GM23338 (cell line): Measurements from ENCODE around the gene PPDPF. TPM values are rescaled to one million over a fixed set of nuclear protein-coding genes. Genes with fewer than 3 reads are reported as not detected.

Experiments used
- ATAC-seq: fragments of 200-7000 bp; cut with Tn5 transposase; 3 replicates; pipeline ENCODE4 v1.9.1; 2020
- DNase-seq: peaks from one replicate; pipeline ENCODE4 v3.0.0-alpha.2; 2015; ENCODE audit warnings: low spot score
- H2AFZ ChIP-seq: fragments of 200-600 bp; sonication (generic); 2 replicates; pipeline ENCODE4 v1.8.0; 2016; ENCODE audit warnings: antibody characterized with exemption, mild to moderate bottlenecking, moderate library complexity
- H3F3A ChIP-seq: fragments of 200-600 bp; sonication (generic); replicated peaks from 2 replicates; pipeline ENCODE4 v1.8.0; 2017; ENCODE audit warnings: antibody characterized with exemption, mixed run types, low read depth
- H3K27ac ChIP-seq: fragments of 200-600 bp; sonication (generic); 2 replicates; pipeline ENCODE4 v1.6.1; 2016; ENCODE audit warnings: low read depth
- H3K27me3 ChIP-seq: fragments of 200-600 bp; sonication (generic); 2 replicates; pipeline ENCODE4 v1.8.0; 2016; ENCODE audit warnings: mild to moderate bottlenecking, mixed run types, moderate library complexity; ENCODE audit not compliant: insufficient read depth
- H3K36me3 ChIP-seq: fragments of 200-600 bp; sonication (generic); 2 replicates; pipeline ENCODE4 v1.8.0; 2016; ENCODE audit warnings: mild to moderate bottlenecking; ENCODE audit not compliant: insufficient read depth
- H3K4me1 ChIP-seq: fragments of 200-600 bp; sonication (generic); 2 replicates; pipeline ENCODE4 v1.8.0; 2016; ENCODE audit warnings: mild to moderate bottlenecking, moderate library complexity; ENCODE audit not compliant: insufficient read depth
- H3K4me2 ChIP-seq: fragments of 200-600 bp; sonication (generic); 2 replicates; pipeline ENCODE4 v1.7.1; 2017; ENCODE audit warnings: mixed run types
- H3K4me3 ChIP-seq: fragments of 200-600 bp; sonication (generic); 2 replicates; pipeline ENCODE4 v1.6.1; 2016; ENCODE audit warnings: mixed run types
- H3K79me2 ChIP-seq: fragments of 200-600 bp; sonication (generic); replicated peaks from 2 replicates; pipeline ENCODE4 v1.8.0; 2017; ENCODE audit warnings: mild to moderate bottlenecking; ENCODE audit not compliant: insufficient read depth
- H3K9me2 ChIP-seq: fragments of 200-600 bp; sonication (generic); 2 replicates; pipeline ENCODE4 v1.8.0; 2017; ENCODE audit not compliant: insufficient read depth
- H4K20me1 ChIP-seq: fragments of 200-600 bp; sonication (generic); replicated peaks from 2 replicates; pipeline ENCODE4 v1.8.0; 2017; ENCODE audit warnings: mild to moderate bottlenecking; ENCODE audit not compliant: insufficient read depth
- H3K27ac Mint-ChIP-seq: 2 replicates; pipeline ENCODE4 v1.8.0; 2020; ENCODE audit warnings: inconsistent platforms, mild to moderate bottlenecking, moderate library complexity, mixed read lengths
- H3K27me3 Mint-ChIP-seq: 3 replicates; pipeline ENCODE4 v1.8.0; 2022; ENCODE audit warnings: low read depth, mild to moderate bottlenecking, moderate library complexity, mixed read lengths, inconsistent platforms; ENCODE audit not compliant: insufficient read depth, poor library complexity
- H3K36me3 Mint-ChIP-seq: 3 replicates; pipeline ENCODE4 v1.8.0; 2021; ENCODE audit warnings: low read depth, mild to moderate bottlenecking, inconsistent platforms, moderate library complexity, mixed read lengths
- H3K4me1 Mint-ChIP-seq: 3 replicates; pipeline ENCODE4 v1.8.0; 2020; ENCODE audit warnings: mild to moderate bottlenecking, inconsistent platforms, mixed read lengths
- H3K4me3 Mint-ChIP-seq: 3 replicates; pipeline ENCODE4 v1.8.0; 2021; ENCODE audit warnings: moderate library complexity, mild to moderate bottlenecking, inconsistent platforms, mixed read lengths
- H3K9me3 Mint-ChIP-seq: 3 replicates; pipeline ENCODE4 v1.8.0; 2020; ENCODE audit warnings: moderate library complexity, mild to moderate bottlenecking, inconsistent platforms, mixed read lengths
- CREB1 ChIP-seq: fragments of 250-450 bp; sonication (Bioruptor Pico); IDR thresholded peaks from 2 replicates; pipeline ENCODE4 v1.5.0; 2020; ENCODE audit warnings: low read depth, mild to moderate bottlenecking, moderate library complexity
- EZH2 ChIP-seq: fragments of 200-600 bp; sonication (generic); IDR thresholded peaks from one replicate; pipeline ENCODE4 v1.8.0; 2017; ENCODE audit warnings: antibody characterized with exemption, mild to moderate bottlenecking, low read depth; ENCODE audit not compliant: unreplicated experiment
- EZH2phosphoT487 ChIP-seq: fragments of 200-600 bp; sonication (generic); IDR thresholded peaks from one replicate; pipeline ENCODE4 v1.8.1; 2018; ENCODE audit warnings: antibody characterized with exemption; ENCODE audit not compliant: unreplicated experiment
- JUNB ChIP-seq: IDR thresholded peaks from one replicate; pipeline ENCODE4 v1.6.1; 2016; ENCODE audit warnings: antibody characterized with exemption; ENCODE audit not compliant: unreplicated experiment
- NANOG ChIP-seq: IDR thresholded peaks from 2 replicates; pipeline ENCODE4 v1.6.1; 2016; ENCODE audit warnings: antibody characterized with exemption, borderline replicate concordance
- POLR2AphosphoS5 ChIP-seq: IDR thresholded peaks from 2 replicates; pipeline ENCODE4 v1.6.1; 2016; ENCODE audit warnings: antibody characterized with exemption, low read depth
- STAT1 ChIP-seq: IDR thresholded peaks from one replicate; pipeline ENCODE4 v1.6.1; 2016; ENCODE audit warnings: antibody characterized with exemption; ENCODE audit not compliant: unreplicated experiment
- ZNF114 ChIP-seq: fragments of 250-450 bp; sonication (Bioruptor Pico); IDR thresholded peaks from 2 replicates; pipeline ENCODE4 v1.5.0; 2020; ENCODE audit warnings: mild to moderate bottlenecking, moderate library complexity
- ZNF331 ChIP-seq: fragments of 250-450 bp; sonication (Bioruptor Pico); IDR thresholded peaks from 2 replicates; pipeline ENCODE4 v1.5.0; 2020; ENCODE audit warnings: low read depth, mild to moderate bottlenecking, moderate library complexity
- polyA plus RNA-seq: library from polyadenylated mRNA; unstranded; fragments of >200 nt; fragmentation: Nextera tagmentation; extraction: Ambion mirVana; gene quantifications from 2 replicates; pipeline ENCODE4 v1.2.1, GENCODE V29; 2016
- total RNA-seq: library from RNA; depleted of rRNA; stranded (reverse); fragments of >200 nt; shearing (Covaris generic); gene quantifications from 2 replicates; pipeline ENCODE4 v1.2.3, GENCODE V29; 2014
- TF ChIP-seq, protein P1 (sequence below), 2 experiments: fragments of 200-600 bp in 1 of 2; sonication (generic) in 1 of 2; conservative IDR thresholded peaks; 2 replicates each; pipeline versions ENCODE4 v1.5.1 to v1.6.1; 2016 to 2017; ENCODE audit warnings: antibody characterized with exemption in 2 of 2, low read depth in 2 of 2, mild to moderate bottlenecking in 2 of 2, moderate library complexity in 1 of 2
- TF ChIP-seq, protein P2 (sequence below): fragments of 250-450 bp; sonication (Bioruptor Pico); IDR thresholded peaks from 2 replicates; pipeline ENCODE4 v1.5.0; 2020; ENCODE audit warnings: mild to moderate bottlenecking, moderate library complexity
- TF ChIP-seq, protein P3 (sequence below): IDR thresholded peaks from one replicate; pipeline ENCODE4 v1.6.1; 2018; ENCODE audit warnings: antibody characterized with exemption; ENCODE audit not compliant: unreplicated experiment
- TF ChIP-seq, protein P4 (sequence below): IDR thresholded peaks from 2 replicates; pipeline ENCODE4 v1.6.1; 2016; ENCODE audit warnings: antibody characterized with exemption

Gene PPDPF
- total and polyA plus RNA-seq, 2 experiments from 2014 or later = 83.9 to 141 TPM

DNA sequence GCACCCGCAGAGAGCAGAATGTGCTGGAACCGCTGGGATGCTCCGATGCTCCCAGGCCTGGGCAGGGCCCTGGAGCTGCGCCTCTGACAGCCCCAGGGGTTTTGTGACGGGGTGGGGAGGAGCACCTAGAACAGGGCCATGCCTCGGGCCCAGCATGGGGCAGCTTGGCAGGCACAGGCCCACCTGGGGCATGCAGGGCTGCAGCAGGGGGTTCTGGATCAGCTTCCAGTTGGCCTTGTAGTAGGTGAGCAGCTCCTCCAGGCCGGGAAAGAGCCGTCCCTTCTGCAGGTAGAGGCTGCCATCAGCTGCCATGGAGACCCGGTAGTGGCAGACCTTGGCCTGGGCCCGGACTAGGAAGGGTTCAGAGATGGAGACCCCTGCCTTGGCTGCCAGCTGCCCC, 22.6 kb downstream of the PPDPF start:
- ATAC-seq (no peak), DNase-seq (no peak)
- Histone ChIP-seq H3K4me1 (0 out of 2 replicates have a peak, but pooled peaks cover 4% of the 10 kb centered on the region), H3K9me2 (no peaks in the 10 kb centered on the region), H3K79me2 (no peaks in the 10 kb centered on the region), H3K27me3 (no peaks in the 10 kb centered on the region), H3F3A (no peaks in the 10 kb centered on the region), H3K27ac (no peak overlapping the region), H3K4me2 (no peak overlapping the region), H4K20me1 (no peaks in the 10 kb centered on the region), H3K4me3 (no peak overlapping the region), H2AFZ (no peak overlapping the region), H3K36me3 (no peaks in the 10 kb centered on the region)
- peaks cover 6% of the 10 kb centered on the region; the same call in 1 of the 3 replicates for H3K4me1 Mint-ChIP-seq
- H3K27me3 Mint-ChIP-seq = peaks cover 9% of the 10 kb centered on the region
- peaks cover 4% of the 10 kb centered on the region; the same call in 1 of the 3 replicates for H3K36me3 Mint-ChIP-seq
- no peaks in the 10 kb centered on the region; the same call in 2 of the 3 replicates for H3K9me3 Mint-ChIP-seq
- no peak overlapping the region for H3K4me3 Mint-ChIP-seq
- no peak overlapping the region for H3K27ac Mint-ChIP-seq
- TF ChIP-seq NANOG = no peak
- TF ChIP-seq, protein P1, sequence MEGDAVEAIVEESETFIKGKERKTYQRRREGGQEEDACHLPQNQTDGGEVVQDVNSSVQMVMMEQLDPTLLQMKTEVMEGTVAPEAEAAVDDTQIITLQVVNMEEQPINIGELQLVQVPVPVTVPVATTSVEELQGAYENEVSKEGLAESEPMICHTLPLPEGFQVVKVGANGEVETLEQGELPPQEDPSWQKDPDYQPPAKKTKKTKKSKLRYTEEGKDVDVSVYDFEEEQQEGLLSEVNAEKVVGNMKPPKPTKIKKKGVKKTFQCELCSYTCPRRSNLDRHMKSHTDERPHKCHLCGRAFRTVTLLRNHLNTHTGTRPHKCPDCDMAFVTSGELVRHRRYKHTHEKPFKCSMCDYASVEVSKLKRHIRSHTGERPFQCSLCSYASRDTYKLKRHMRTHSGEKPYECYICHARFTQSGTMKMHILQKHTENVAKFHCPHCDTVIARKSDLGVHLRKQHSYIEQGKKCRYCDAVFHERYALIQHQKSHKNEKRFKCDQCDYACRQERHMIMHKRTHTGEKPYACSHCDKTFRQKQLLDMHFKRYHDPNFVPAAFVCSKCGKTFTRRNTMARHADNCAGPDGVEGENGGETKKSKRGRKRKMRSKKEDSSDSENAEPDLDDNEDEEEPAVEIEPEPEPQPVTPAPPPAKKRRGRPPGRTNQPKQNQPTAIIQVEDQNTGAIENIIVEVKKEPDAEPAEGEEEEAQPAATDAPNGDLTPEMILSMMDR (conservative IDR thresholded peaks at IDR 0.05; ENCODE audit: low read depth in 2 of 2) = no peak
- TF ChIP-seq CREB1 (CRISPR knock-in tag) = no peak
- TF ChIP-seq ZNF114 (CRISPR knock-in tag) = no peak
- TF ChIP-seq, protein P2, sequence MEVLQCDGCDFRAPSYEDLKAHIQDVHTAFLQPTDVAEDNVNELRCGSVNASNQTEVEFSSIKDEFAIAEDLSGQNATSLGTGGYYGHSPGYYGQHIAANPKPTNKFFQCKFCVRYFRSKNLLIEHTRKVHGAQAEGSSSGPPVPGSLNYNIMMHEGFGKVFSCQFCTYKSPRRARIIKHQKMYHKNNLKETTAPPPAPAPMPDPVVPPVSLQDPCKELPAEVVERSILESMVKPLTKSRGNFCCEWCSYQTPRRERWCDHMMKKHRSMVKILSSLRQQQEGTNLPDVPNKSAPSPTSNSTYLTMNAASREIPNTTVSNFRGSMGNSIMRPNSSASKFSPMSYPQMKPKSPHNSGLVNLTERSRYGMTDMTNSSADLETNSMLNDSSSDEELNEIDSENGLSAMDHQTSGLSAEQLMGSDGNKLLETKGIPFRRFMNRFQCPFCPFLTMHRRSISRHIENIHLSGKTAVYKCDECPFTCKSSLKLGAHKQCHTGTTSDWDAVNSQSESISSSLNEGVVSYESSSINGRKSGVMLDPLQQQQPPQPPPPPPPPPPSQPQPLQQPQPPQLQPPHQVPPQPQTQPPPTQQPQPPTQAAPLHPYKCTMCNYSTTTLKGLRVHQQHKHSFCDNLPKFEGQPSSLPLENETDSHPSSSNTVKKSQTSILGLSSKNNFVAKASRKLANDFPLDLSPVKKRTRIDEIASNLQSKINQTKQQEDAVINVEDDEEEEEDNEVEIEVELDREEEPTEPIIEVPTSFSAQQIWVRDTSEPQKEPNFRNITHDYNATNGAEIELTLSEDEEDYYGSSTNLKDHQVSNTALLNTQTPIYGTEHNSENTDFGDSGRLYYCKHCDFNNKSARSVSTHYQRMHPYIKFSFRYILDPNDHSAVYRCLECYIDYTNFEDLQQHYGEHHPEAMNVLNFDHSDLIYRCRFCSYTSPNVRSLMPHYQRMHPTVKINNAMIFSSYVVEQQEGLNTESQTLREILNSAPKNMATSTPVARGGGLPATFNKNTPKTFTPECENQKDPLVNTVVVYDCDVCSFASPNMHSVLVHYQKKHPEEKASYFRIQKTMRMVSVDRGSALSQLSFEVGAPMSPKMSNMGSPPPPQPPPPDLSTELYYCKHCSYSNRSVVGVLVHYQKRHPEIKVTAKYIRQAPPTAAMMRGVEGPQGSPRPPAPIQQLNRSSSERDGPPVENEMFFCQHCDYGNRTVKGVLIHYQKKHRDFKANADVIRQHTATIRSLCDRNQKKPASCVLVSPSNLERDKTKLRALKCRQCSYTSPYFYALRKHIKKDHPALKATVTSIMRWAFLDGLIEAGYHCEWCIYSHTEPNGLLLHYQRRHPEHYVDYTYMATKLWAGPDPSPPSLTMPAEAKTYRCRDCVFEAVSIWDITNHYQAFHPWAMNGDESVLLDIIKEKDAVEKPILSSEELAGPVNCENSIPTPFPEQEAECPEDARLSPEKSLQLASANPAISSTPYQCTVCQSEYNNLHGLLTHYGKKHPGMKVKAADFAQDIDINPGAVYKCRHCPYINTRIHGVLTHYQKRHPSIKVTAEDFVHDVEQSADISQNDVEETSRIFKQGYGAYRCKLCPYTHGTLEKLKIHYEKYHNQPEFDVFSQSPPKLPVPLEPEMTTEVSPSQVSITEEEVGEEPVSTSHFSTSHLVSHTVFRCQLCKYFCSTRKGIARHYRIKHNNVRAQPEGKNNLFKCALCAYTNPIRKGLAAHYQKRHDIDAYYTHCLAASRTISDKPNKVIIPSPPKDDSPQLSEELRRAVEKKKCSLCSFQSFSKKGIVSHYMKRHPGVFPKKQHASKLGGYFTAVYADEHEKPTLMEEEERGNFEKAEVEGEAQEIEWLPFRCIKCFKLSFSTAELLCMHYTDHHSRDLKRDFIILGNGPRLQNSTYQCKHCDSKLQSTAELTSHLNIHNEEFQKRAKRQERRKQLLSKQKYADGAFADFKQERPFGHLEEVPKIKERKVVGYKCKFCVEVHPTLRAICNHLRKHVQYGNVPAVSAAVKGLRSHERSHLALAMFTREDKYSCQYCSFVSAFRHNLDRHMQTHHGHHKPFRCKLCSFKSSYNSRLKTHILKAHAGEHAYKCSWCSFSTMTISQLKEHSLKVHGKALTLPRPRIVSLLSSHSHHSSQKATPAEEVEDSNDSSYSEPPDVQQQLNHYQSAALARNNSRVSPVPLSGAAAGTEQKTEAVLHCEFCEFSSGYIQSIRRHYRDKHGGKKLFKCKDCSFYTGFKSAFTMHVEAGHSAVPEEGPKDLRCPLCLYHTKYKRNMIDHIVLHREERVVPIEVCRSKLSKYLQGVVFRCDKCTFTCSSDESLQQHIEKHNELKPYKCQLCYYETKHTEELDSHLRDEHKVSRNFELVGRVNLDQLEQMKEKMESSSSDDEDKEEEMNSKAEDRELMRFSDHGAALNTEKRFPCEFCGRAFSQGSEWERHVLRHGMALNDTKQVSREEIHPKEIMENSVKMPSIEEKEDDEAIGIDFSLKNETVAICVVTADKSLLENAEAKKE = no peak
- TF ChIP-seq, protein P3, sequence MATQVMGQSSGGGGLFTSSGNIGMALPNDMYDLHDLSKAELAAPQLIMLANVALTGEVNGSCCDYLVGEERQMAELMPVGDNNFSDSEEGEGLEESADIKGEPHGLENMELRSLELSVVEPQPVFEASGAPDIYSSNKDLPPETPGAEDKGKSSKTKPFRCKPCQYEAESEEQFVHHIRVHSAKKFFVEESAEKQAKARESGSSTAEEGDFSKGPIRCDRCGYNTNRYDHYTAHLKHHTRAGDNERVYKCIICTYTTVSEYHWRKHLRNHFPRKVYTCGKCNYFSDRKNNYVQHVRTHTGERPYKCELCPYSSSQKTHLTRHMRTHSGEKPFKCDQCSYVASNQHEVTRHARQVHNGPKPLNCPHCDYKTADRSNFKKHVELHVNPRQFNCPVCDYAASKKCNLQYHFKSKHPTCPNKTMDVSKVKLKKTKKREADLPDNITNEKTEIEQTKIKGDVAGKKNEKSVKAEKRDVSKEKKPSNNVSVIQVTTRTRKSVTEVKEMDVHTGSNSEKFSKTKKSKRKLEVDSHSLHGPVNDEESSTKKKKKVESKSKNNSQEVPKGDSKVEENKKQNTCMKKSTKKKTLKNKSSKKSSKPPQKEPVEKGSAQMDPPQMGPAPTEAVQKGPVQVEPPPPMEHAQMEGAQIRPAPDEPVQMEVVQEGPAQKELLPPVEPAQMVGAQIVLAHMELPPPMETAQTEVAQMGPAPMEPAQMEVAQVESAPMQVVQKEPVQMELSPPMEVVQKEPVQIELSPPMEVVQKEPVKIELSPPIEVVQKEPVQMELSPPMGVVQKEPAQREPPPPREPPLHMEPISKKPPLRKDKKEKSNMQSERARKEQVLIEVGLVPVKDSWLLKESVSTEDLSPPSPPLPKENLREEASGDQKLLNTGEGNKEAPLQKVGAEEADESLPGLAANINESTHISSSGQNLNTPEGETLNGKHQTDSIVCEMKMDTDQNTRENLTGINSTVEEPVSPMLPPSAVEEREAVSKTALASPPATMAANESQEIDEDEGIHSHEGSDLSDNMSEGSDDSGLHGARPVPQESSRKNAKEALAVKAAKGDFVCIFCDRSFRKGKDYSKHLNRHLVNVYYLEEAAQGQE = no peak
- no peak for TF ChIP-seq EZH2
- TF ChIP-seq ZNF331 (CRISPR knock-in tag) = no peak
- TF ChIP-seq EZH2phosphoT487 = no peak
- no peak for TF ChIP-seq JUNB
- no peak for TF ChIP-seq POLR2AphosphoS5
- TF ChIP-seq, protein P4, sequence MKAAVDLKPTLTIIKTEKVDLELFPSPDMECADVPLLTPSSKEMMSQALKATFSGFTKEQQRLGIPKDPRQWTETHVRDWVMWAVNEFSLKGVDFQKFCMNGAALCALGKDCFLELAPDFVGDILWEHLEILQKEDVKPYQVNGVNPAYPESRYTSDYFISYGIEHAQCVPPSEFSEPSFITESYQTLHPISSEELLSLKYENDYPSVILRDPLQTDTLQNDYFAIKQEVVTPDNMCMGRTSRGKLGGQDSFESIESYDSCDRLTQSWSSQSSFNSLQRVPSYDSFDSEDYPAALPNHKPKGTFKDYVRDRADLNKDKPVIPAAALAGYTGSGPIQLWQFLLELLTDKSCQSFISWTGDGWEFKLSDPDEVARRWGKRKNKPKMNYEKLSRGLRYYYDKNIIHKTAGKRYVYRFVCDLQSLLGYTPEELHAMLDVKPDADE = no peak
- TF ChIP-seq STAT1 = no peak
